ENCODE results near the gene OGFR. TPM values are rescaled to one million over a fixed set of nuclear protein-coding genes. Genes with fewer than 3 reads are reported as not detected.
"Not testable (repeated sequence)": the region's sequence is repeated elsewhere in the genome, so short reads cannot be mapped to it uniquely, and the experiment has no call there.

Gene OGFR
- total RNA-seq, 1 experiment from 2014 or later: 57.4 TPM

DNA sequence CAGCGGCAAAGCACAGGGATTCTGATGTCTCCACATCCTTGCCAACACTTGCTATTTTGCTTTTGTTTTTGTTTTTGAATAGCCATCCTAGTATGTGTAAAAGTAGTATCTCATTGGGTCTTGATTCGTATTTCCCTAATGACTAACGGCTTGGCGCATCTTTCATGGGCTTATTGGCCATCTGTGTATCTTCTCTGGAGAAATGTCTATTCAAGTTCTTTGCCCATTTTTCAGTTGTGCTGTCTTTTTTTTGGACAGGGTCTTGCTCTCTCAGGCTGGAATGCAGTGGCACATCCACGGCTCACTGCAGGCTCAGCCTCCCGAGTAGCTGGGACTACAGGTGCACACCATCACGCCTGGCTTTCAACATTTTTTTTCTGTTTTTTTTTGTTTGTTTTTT is 39.5 kb downstream of the OGFR start:
- H3K9me2 ChIP-seq (ENCODE audit: insufficient read depth): no peaks in the 10 kb centered on the region
- ChIA-PET POLR2A (ENCODE audit: unreplicated experiment) (no interaction called here), CTCF (no interaction called here)
- intact Hi-C loops (cut with micrococcal nuclease; ENCODE audit: unreplicated experiment): no loop called here
- H3K27ac ChIP-seq: no peak overlapping the region
- peaks cover 12% of the 10 kb centered on the region; the same call in 1 of the 2 replicates for H3F3A ChIP-seq (ENCODE audit: insufficient read depth, low read depth)
- no peaks in the 10 kb centered on the region for H3K27me3 ChIP-seq (ENCODE audit: insufficient read depth, low read depth)
- TSS peak; percentile 31 for BruUV-seq (replicated peaks)
- H3K36me3 ChIP-seq (ENCODE audit: low read depth): no peaks in the 10 kb centered on the region; the same call in 1 of the 2 replicates
- no peaks in the 10 kb centered on the region for H3K9me3 ChIP-seq (ENCODE audit: insufficient read depth, low read depth)
- H4K20me1 ChIP-seq (ENCODE audit: insufficient read depth): no peaks in the 10 kb centered on the region; the same call in 1 of the 2 replicates
- H3K79me2 ChIP-seq (ENCODE audit: low read depth): no peaks in the 10 kb centered on the region
- H2AFZ ChIP-seq: no peak overlapping the region
- H3K4me2 ChIP-seq: no peak overlapping the region
- H3K4me3 ChIP-seq: no peak overlapping the region
- H3K4me1 ChIP-seq (replicated peaks; ENCODE audit: insufficient read depth): no peaks in the 10 kb centered on the region
- peak in 1 of 2 experiments; percentile 28 for DNase-seq
- TF ChIP-seq EZH2 (IDR thresholded peaks at IDR 0.05; ENCODE audit: low read depth): no peak
- TF ChIP-seq, protein P1, sequence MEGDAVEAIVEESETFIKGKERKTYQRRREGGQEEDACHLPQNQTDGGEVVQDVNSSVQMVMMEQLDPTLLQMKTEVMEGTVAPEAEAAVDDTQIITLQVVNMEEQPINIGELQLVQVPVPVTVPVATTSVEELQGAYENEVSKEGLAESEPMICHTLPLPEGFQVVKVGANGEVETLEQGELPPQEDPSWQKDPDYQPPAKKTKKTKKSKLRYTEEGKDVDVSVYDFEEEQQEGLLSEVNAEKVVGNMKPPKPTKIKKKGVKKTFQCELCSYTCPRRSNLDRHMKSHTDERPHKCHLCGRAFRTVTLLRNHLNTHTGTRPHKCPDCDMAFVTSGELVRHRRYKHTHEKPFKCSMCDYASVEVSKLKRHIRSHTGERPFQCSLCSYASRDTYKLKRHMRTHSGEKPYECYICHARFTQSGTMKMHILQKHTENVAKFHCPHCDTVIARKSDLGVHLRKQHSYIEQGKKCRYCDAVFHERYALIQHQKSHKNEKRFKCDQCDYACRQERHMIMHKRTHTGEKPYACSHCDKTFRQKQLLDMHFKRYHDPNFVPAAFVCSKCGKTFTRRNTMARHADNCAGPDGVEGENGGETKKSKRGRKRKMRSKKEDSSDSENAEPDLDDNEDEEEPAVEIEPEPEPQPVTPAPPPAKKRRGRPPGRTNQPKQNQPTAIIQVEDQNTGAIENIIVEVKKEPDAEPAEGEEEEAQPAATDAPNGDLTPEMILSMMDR (conservative IDR thresholded peaks at IDR 0.05): no peak

DNA sequence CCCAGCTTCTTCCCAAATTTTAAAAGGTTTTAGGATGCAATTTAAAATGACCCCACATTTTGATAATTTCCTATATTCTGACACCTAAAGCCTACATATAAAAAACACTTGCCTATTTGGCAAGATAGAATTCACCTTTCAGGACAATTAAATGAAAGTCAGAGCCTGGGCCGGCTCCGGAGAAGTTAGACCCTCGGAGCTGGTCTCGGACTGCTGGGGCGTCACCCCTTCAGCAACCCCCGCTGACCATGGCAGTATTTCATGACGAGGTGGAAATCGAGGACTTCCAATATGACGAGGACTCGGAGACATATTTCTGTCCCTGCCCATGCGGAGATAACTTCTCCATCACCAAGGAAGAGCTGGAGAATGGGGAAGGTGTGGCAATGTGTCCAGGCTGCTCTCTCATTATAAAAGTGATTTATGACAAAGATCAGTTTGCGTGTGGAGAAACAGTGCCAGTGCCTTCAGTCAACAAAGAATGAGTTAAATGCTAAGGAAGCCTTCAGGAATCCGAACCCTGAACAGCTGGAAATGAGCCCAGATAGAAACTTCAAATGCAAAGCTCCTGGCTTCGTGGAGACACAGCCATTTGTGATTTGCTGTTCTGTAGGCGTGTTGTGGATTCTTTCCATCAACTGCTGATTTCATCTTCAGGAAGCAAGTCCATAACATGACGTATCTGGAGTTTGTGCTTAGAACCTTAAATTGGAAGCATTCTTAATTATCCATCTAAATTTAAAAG is 41.0 kb downstream of the OGFR start:
- BruUV-seq (replicated peaks): no TSS peak
- Histone ChIP-seq H3F3A (ENCODE audit: insufficient read depth, low read depth) (peaks cover 12% of the 10 kb centered on the region; the same call in 1 of the 2 replicates), H4K20me1 (ENCODE audit: insufficient read depth) (no peaks in the 10 kb centered on the region; the same call in 1 of the 2 replicates), H3K27ac (no peak overlapping the region), H3K4me3 (no peak overlapping the region), H3K27me3 (ENCODE audit: insufficient read depth, low read depth) (no peaks in the 10 kb centered on the region), H3K4me1 (replicated peaks; ENCODE audit: insufficient read depth) (no peaks in the 10 kb centered on the region), H3K9me3 (ENCODE audit: insufficient read depth, low read depth) (no peaks in the 10 kb centered on the region), H3K36me3 (ENCODE audit: low read depth) (no peaks in the 10 kb centered on the region; the same call in 1 of the 2 replicates), H3K4me2 (no peak overlapping the region), H3K79me2 (ENCODE audit: low read depth) (no peaks in the 10 kb centered on the region), H2AFZ (no peak overlapping the region), H3K9me2 (ENCODE audit: insufficient read depth) (no peaks in the 10 kb centered on the region)
- DNase-seq: peak in 1 of 2 experiments; percentile 20
- POLR2A ChIA-PET (ENCODE audit: unreplicated experiment): interaction anchor here (0.7 kb wide), 1 partner anchor 11 kb away, joined by 9 read pairs; no protein-coding TSS in a partner anchor
- intact Hi-C loops (cut with micrococcal nuclease; ENCODE audit: unreplicated experiment): no loop called here
- TF ChIP-seq EZH2 (IDR thresholded peaks at IDR 0.05; ENCODE audit: low read depth): no peak
- CTCF ChIA-PET: no interaction called here

DNA sequence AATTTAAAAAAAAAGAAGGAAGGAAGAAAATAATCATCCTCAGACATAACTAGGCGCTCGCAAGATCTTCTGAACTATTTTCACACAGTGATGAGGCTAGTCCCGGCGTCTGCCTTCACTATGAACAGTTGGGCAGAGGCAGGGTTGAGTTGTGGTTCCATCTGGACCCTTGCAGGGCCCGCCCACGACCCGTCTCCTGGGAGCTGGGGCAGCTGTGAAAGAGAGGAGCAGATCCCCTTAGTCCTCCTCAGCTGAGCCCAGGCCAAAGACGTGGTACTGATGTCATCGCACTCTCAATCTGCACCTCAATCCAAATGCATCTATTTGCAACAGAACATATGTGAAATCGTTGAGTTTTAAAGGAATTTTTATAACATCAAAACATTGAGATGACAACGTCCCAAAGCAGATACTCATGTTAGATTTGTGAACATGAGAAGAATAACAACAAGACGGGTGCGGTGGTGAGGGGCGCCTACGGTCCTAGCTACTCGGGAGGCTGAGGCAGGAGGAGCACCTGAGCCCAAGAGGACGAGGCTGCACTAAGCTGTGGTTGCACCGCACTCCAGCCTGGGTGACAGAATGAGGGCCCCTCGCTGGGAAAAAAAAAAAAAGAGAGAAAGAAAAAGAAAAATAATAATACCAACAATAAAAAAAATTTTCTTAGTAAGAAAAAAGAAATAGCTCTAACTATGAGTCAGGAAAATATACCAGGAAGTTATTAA is 41.7 kb downstream of the OGFR start:
- TF ChIP-seq, protein P1 (conservative IDR thresholded peaks at IDR 0.05): no peak
- no peak for TF ChIP-seq EZH2 (IDR thresholded peaks at IDR 0.05; ENCODE audit: low read depth)
- POLR2A ChIA-PET (ENCODE audit: unreplicated experiment): no interaction called here

DNA sequence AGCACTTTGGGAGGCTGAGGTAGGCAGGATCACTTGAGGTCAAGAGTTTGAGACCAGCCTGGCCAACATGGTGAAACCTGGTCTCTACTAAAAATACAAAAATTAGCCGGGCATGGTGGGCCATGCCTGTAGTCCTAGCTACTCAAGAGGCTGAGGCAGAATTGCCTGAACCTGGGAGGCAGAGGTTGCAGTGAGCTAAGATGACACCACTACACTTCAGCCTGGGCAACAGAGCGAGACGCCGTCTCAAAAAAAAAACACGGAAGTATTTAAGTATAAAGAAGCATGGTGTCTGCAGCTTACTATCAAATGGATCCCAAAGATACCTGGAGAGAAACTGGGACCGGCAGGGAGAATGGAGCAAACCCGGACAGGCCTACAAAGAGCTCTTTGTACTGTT is 44.3 kb downstream of the OGFR start:
- H3K9me2 ChIP-seq (ENCODE audit: insufficient read depth): not testable (repeated sequence)

More for the DNA sequence above, 41.7 kb downstream of the OGFR start:
- no peaks in the 10 kb centered on the region; the same call in 1 of the 2 replicates for H4K20me1 ChIP-seq (ENCODE audit: insufficient read depth)
- no peaks in the 10 kb centered on the region for H3K9me2 ChIP-seq (ENCODE audit: insufficient read depth)
- H3K9me3 ChIP-seq (ENCODE audit: insufficient read depth, low read depth): no peaks in the 10 kb centered on the region
- H3K27ac ChIP-seq: no peak overlapping the region
- BruUV-seq (replicated peaks): no TSS peak
- H3F3A ChIP-seq (ENCODE audit: insufficient read depth, low read depth): peaks cover 8% of the 10 kb centered on the region; the same call in 1 of the 2 replicates
- CTCF ChIA-PET: interaction anchor here (0.6 to 1.1 kb wide), 3 partner anchors 24 to 38 kb away, joined by 5 to 8 read pairs (median 6); no protein-coding TSS in a partner anchor
- peak in 1 of 2 experiments; percentile 26 for DNase-seq
- H3K27me3 ChIP-seq (ENCODE audit: insufficient read depth, low read depth): no peaks in the 10 kb centered on the region
- H3K36me3 ChIP-seq (ENCODE audit: low read depth): no peaks in the 10 kb centered on the region; the same call in 1 of the 2 replicates
- no peaks in the 10 kb centered on the region for H3K79me2 ChIP-seq (ENCODE audit: low read depth)
- intact Hi-C loops (cut with micrococcal nuclease; ENCODE audit: unreplicated experiment): no loop called here
- no peaks in the 10 kb centered on the region for H3K4me1 ChIP-seq (replicated peaks; ENCODE audit: insufficient read depth)
- no peak overlapping the region for H3K4me2 ChIP-seq
- H2AFZ ChIP-seq: no peak overlapping the region
- no peak overlapping the region for H3K4me3 ChIP-seq

More for the DNA sequence above, 44.3 kb downstream of the OGFR start:
- H3K79me2 ChIP-seq (ENCODE audit: low read depth); H3K4me1 ChIP-seq (replicated peaks; ENCODE audit: insufficient read depth); H4K20me1 ChIP-seq (ENCODE audit: insufficient read depth); intact Hi-C loops (cut with micrococcal nuclease; ENCODE audit: unreplicated experiment); DNase-seq; POLR2A ChIA-PET (ENCODE audit: unreplicated experiment); H3F3A ChIP-seq (ENCODE audit: insufficient read depth, low read depth); H3K27me3 ChIP-seq (ENCODE audit: insufficient read depth, low read depth); H3K27ac ChIP-seq; H3K36me3 ChIP-seq (ENCODE audit: low read depth); H3K4me3 ChIP-seq; BruUV-seq (replicated peaks); H3K9me3 ChIP-seq (ENCODE audit: insufficient read depth, low read depth); H2AFZ ChIP-seq; H3K4me2 ChIP-seq: not testable (repeated sequence)
- CTCF ChIA-PET: interaction anchor here (0.6 to 0.7 kb wide), 2 partner anchors 165 to 231 kb away, joined by 3 read pairs; no protein-coding TSS in a partner anchor
